ENCODE data around the gene PNPLA7.

- TF ChIP-seq POLR2A (IDR thresholded peaks at IDR 0.05), result no peak
- no peak for TF ChIP-seq CTCF (IDR thresholded peaks at IDR 0.05)
- TF ChIP-seq EP300 (IDR thresholded peaks at IDR 0.05), result no peak
Measured at GRCh38 chr9:137453643-137454081, 96.5 kb downstream of the PNPLA7 start.
